GM12875 (cell line): ENCODE data around the gene PKLR.
A peak's percentile ranks its signal among the peaks of the same experiment; 100 is the strongest.

Source experiments
- H3K4me3 ChIP-seq: one replicate; pipeline ENCODE4 v1.5.1; 2011; ENCODE audit warnings: low read depth, low read length, control low read depth
- CTCF ChIP-seq: IDR thresholded peaks from 2 replicates; pipeline ENCODE4 v1.5.1; 2011; ENCODE audit warnings: low read depth, mild to moderate bottlenecking, control low read depth, inconsistent platforms, low read length, moderate library complexity, borderline replicate concordance; ENCODE audit not compliant: insufficient read depth

PKLR gene

GRCh38 chr1:155285063-155285462 is 16.2 kb downstream of the PKLR start:
- H3K4me3 ChIP-seq, result no peak overlapping the region
- no peak for TF ChIP-seq CTCF

DNA sequence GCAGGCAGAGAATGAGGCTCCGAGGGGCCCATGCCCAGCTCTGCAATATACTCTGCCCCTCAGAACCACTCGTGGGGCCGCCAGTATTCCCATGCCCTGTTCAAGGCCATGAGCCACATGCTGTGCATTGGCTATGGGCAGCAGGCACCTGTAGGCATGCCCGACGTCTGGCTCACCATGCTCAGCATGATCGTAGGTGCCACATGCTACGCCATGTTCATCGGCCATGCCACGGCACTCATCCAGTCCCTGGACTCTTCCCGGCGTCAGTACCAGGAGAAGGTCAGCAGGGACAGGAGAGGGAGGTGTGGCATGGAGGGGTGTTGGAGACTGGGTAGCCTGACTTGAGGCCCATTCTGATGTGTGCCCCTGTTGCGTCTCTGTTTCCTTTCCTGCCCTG is 16.8 kb downstream of the PKLR start:
- no peak for TF ChIP-seq CTCF
- H3K4me3 ChIP-seq, result no peak overlapping the region

- no peak overlapping the region for H3K4me3 ChIP-seq
- TF ChIP-seq CTCF, result no peak
These were observed 18.6 kb downstream of the PKLR start for GRCh38 chr1:155282488-155283091.

DNA sequence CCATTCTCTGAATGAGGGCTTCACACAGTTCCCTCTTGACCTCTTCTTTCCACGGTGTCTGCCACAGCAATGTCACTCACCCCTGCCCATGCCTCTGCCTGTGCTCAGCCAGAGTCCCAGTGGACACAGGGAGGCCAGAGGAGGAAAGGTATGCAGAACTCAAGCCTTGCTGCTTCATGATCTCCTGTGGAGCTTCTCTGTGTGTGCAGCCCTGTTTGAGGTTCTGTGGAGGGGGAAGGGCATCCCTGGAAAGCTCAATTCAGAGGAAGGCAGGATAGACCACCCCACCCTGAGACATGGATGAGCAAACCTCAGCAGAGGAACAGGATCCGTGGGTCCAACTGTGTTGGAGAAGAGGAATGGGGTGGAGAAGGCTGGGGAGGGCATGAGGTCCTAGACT is 22.0 kb downstream of the PKLR start:
- no peak overlapping the region for H3K4me3 ChIP-seq
- no peak for TF ChIP-seq CTCF

DNA sequence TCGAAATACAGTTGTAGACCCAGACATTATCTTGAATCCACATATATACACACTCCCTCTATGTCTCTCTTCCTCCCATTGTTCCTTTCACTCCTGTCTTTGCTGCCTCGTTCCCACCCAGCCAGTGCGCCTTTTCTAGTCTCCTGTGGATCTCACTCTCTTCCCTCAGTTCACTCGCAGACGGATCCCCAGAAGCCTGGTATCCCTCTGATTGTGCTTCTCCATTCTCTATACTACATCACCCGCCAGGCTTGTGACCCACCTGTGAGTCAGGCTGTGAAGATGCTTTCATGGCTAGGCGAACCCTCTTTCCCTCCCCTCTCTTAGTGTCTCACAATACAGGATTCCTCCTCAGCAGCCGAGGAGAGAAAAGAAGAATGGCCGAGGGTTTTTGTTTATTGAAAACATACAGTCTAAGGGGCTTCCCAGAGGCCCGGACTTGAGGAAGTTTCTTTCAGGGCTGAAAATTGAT is 22.5 kb downstream of the PKLR start:
- TF ChIP-seq CTCF, result no peak
- H3K4me3 ChIP-seq, result peak overlapping the region; percentile 64

DNA sequence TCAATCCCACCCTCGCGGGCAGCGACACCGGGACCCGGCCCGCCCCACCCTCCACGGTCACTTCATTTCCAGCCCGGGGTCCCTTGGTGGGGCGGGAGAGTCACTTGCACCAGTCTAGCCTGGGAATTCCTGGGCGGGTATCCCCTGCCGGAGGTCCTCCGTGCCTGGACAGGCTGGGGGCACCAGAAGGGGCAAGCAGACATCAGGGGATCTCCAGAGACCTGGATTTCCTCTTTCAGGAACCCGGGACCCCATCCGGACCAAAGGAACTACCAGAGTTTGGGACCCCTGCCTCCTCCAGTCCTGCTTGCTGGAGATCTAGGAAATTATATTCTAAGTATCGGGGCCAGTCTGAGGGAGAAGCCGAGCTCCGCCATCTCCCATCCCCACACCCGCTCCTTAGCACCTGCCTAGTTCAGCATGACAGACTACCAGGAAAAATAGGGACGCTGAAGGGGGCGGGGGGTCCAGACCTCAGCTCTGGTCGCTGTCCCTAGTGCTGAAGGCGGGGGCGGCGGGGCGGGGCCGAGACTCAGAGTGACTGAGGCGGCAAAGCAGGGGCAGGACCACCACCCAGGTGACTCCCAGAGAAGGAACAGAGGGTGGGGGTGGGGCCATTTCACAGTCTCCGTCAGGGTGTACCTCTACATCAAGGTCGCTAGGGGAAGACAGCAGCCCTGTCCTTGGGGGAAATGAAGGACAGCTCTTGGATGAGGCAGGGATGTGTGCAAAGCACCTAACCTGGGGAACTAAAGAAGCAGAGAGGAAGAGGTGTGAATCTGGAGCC is 23.1 kb downstream of the PKLR start:
- TF ChIP-seq CTCF, result peak; percentile 51

More for the DNA sequence above, 23.1 kb downstream of the PKLR start:
- H3K4me3 ChIP-seq, result peak overlapping the region; percentile 64
